ENCODE measurements around the gene NXPE3. TPM values are rescaled to one million over a fixed set of nuclear protein-coding genes. Genes with fewer than 3 reads are reported as not detected.

Gene NXPE3
- total and polyA plus RNA-seq, 2 of the 8 experiments (the other 6 are each of a cell fraction or from before 2014, with no cell fraction given) = 10.9 to 22.7 TPM

GRCh38 chr3:101779822-101780381 is 891 bp downstream of the NXPE3 start (continued):
- no peak for TF ChIP-seq CHD7 (IDR thresholded peaks at IDR 0.05; ENCODE audit: insufficient replicate concordance, low read length)
- no peak for TF ChIP-seq BRCA1 (IDR thresholded peaks at IDR 0.05; ENCODE audit: low read depth, low read length)
- TF ChIP-seq USF2 (IDR thresholded peaks at IDR 0.05; ENCODE audit: low read length) = no peak
- TF ChIP-seq GABPA (IDR thresholded peaks at IDR 0.05; ENCODE audit: borderline replicate concordance, insufficient read depth, low read length) = no peak
- TF ChIP-seq RBBP5 (IDR thresholded peaks at IDR 0.05; ENCODE audit: borderline replicate concordance, low read depth, low read length) = no peak
- no peak for TF ChIP-seq SUZ12 (IDR thresholded peaks at IDR 0.05; ENCODE audit: low read length)
